IMR-90 (cell line): ENCODE measurements around the gene PARK7. TPM values are rescaled to one million over a fixed set of nuclear protein-coding genes. Genes with fewer than 3 reads are reported as not detected.
A peak's percentile ranks its signal among the peaks of the same experiment; 100 is the strongest.

Experiments used
- ATAC-seq: fragments of 200-7000 bp; cut with Tn5 transposase; 2 replicates; pipeline ENCODE4 v1.9.1; 2020; ENCODE audit warnings: low read depth, mild to moderate bottlenecking, moderate library complexity
- BruUV-seq: library from RNA; stranded (reverse); fragments of 400-500 nt; replicated peaks from 2 replicates; lab custom pipeline; 2021; lab: Mats Ljungman, UMichigan
- CTCF ChIA-PET: fragments of 300-600 bp; formaldehyde crosslinking; extraction: SDS; loops from one replicate; lab custom pipeline; 2021; ENCODE audit warnings: antibody characterized with exemption; lab: Yijun Ruan, JAX
- POLR2A ChIA-PET: fragments of 300-600 bp; sonication (Branson Sonifier 250); formaldehyde crosslinking; loops from one replicate; lab custom pipeline; 2022; ENCODE audit warnings: antibody characterized with exemption; ENCODE audit not compliant: unreplicated experiment; lab: Charles Lee
- DNase-seq: peaks from one replicate; pipeline ENCODE4 v3.0.0; 2013
- H2AFZ ChIP-seq: replicated peaks from 2 replicates; pipeline ENCODE3; 2013; ENCODE audit warnings: low read length, mild to moderate bottlenecking; ENCODE audit not compliant: poor library complexity
- H2AK5ac ChIP-seq: 2 replicates; pipeline ENCODE4 v1.6.1; 2013; ENCODE audit warnings: low read depth, low read length, inconsistent platforms
- H2AK9ac ChIP-seq: replicated peaks from 2 replicates; pipeline ENCODE3; 2013; ENCODE audit warnings: mild to moderate bottlenecking, low read depth, low read length, moderate library complexity; ENCODE audit not compliant: poor library complexity
- H2BK120ac ChIP-seq: 2 replicates; pipeline ENCODE4 v1.6.1; 2013; ENCODE audit warnings: low read depth, low read length, inconsistent platforms
- H2BK15ac ChIP-seq: 3 replicates; pipeline ENCODE4 v1.6.1; 2013; ENCODE audit warnings: low read depth, low read length, inconsistent platforms
- H2BK20ac ChIP-seq: 2 replicates; pipeline ENCODE4 v1.6.1; 2013; ENCODE audit warnings: low read depth, mild to moderate bottlenecking, inconsistent platforms, low read length, moderate library complexity
- H2BK5ac ChIP-seq: 2 replicates; pipeline ENCODE4 v1.6.1; 2013; ENCODE audit warnings: mild to moderate bottlenecking, low read depth, low read length, inconsistent platforms; ENCODE audit not compliant: poor library complexity, severe bottlenecking
- H3K14ac ChIP-seq: replicated peaks from 2 replicates; pipeline ENCODE4 v1.6.1; 2013; ENCODE audit warnings: low read depth, low read length, inconsistent platforms
- H3K18ac ChIP-seq: 2 replicates; pipeline ENCODE4 v1.6.1; 2013; ENCODE audit warnings: low read depth, low read length, control low read depth
- H3K23ac ChIP-seq: 2 replicates; pipeline ENCODE4 v1.6.1; 2013; ENCODE audit warnings: low read depth, low read length, inconsistent platforms
- H3K27ac ChIP-seq: 2 replicates; pipeline ENCODE4 v1.5.1; 2013; ENCODE audit warnings: mild to moderate bottlenecking, control low read depth, low read length; ENCODE audit not compliant: insufficient read depth
- H3K27me3 ChIP-seq: 2 replicates; pipeline ENCODE4 v1.6.1; 2013; ENCODE audit warnings: low read length; ENCODE audit not compliant: control insufficient read depth, insufficient read depth
- H3K36me3 ChIP-seq: 2 replicates; pipeline ENCODE4 v1.6.1; 2013; ENCODE audit warnings: low read length, mixed read lengths; ENCODE audit not compliant: control insufficient read depth, insufficient read depth
- H3K4ac ChIP-seq: 2 replicates; pipeline ENCODE4 v1.6.1; 2013; ENCODE audit warnings: low read depth, low read length, inconsistent platforms
- H3K4me1 ChIP-seq: 2 replicates; pipeline ENCODE4 v1.6.1; 2013; ENCODE audit warnings: low read length, mixed read lengths; ENCODE audit not compliant: control insufficient read depth, insufficient read depth
- H3K4me2 ChIP-seq: 2 replicates; pipeline ENCODE4 v1.6.1; 2013; ENCODE audit warnings: low read depth, mild to moderate bottlenecking, control low read depth, low read length, moderate library complexity
- H3K4me3 ChIP-seq: 2 replicates; pipeline ENCODE4 v1.5.1; 2013; ENCODE audit warnings: low read depth, mild to moderate bottlenecking, control low read depth, low read length, moderate library complexity; ENCODE audit not compliant: insufficient read depth
- H3K56ac ChIP-seq: 2 replicates; pipeline ENCODE4 v1.6.1; 2013; ENCODE audit warnings: low read length, inconsistent platforms; ENCODE audit not compliant: insufficient read depth; ENCODE audit errors: extremely low read depth
- H3K79me1 ChIP-seq, 2 experiments: 2 replicates each; pipeline ENCODE4 v1.6.1; 2013; ENCODE audit warnings: low read length in 2 of 2, inconsistent platforms in 1 of 2, low read depth in 1 of 2
- H3K9ac ChIP-seq: 2 replicates; pipeline ENCODE4 v1.6.1; 2013; ENCODE audit warnings: low read depth, low read length, control low read depth
- H3K9me1 ChIP-seq: 2 replicates; pipeline ENCODE4 v1.6.1; 2013; ENCODE audit warnings: low read length, inconsistent platforms; ENCODE audit not compliant: insufficient read depth
- H3K9me3 ChIP-seq: 2 replicates; pipeline ENCODE4 v1.6.1; 2013; ENCODE audit warnings: low read length; ENCODE audit not compliant: control insufficient read depth, insufficient read depth
- H4K20me1 ChIP-seq: 2 replicates; pipeline ENCODE4 v1.6.1; 2013; ENCODE audit warnings: low read length, inconsistent platforms; ENCODE audit not compliant: insufficient read depth
- H4K5ac ChIP-seq: 2 replicates; pipeline ENCODE4 v1.6.1; 2013; ENCODE audit warnings: mild to moderate bottlenecking, low read depth, low read length, control low read depth
- H4K8ac ChIP-seq, 2 experiments: 2 replicates each; pipeline ENCODE4 v1.6.1; 2013; ENCODE audit warnings: low read depth in 2 of 2, low read length in 2 of 2, control low read depth in 1 of 2, inconsistent platforms in 1 of 2
- H4K91ac ChIP-seq: 2 replicates; pipeline ENCODE4 v1.6.1; 2013; ENCODE audit warnings: low read depth, low read length, inconsistent platforms; ENCODE audit not compliant: insufficient read depth
- CHD1 ChIP-seq: IDR thresholded peaks from 2 replicates; pipeline ENCODE4 v1.6.1; 2012; ENCODE audit warnings: low read depth, low read length, improper control_type of control experiment
- FOS ChIP-seq: fragments of 150-350 bp; IDR thresholded peaks from 2 replicates; pipeline ENCODE4 v1.6.1; 2016; ENCODE audit warnings: low read depth, low read length
- MAFK ChIP-seq: IDR thresholded peaks from 2 replicates; pipeline ENCODE4 v1.6.1; 2012; ENCODE audit warnings: low read depth, low read length, improper control_type of control experiment
- MAZ ChIP-seq: IDR thresholded peaks from 2 replicates; pipeline ENCODE4 v1.6.1; 2012; ENCODE audit warnings: low read depth, mild to moderate bottlenecking, low read length, improper control_type of control experiment, moderate library complexity, borderline replicate concordance
- MXI1 ChIP-seq: IDR thresholded peaks from 2 replicates; pipeline ENCODE4 v1.6.1; 2012; ENCODE audit warnings: low read depth, mild to moderate bottlenecking, low read length, moderate library complexity, borderline replicate concordance
- NFE2L2 ChIP-seq: fragments of 150-350 bp; IDR thresholded peaks from 2 replicates; pipeline ENCODE4 v1.6.1; 2016; ENCODE audit warnings: low read depth, mild to moderate bottlenecking, low read length
- RAD21 ChIP-seq: IDR thresholded peaks from 2 replicates; pipeline ENCODE4 v1.6.1; 2012; ENCODE audit warnings: low read length, improper control_type of control experiment
- RCOR1 ChIP-seq: IDR thresholded peaks from 2 replicates; pipeline ENCODE4 v1.6.1; 2012; ENCODE audit warnings: mild to moderate bottlenecking, low read length, improper control_type of control experiment; ENCODE audit not compliant: insufficient replicate concordance
- RFX5 ChIP-seq: IDR thresholded peaks from 2 replicates; pipeline ENCODE4 v1.8.0; 2012; ENCODE audit warnings: low read depth, mild to moderate bottlenecking, low read length, moderate library complexity
- SMC3 ChIP-seq: fragments of 150-350 bp; IDR thresholded peaks from 2 replicates; pipeline ENCODE4 v1.6.1; 2016; ENCODE audit warnings: low read depth, mild to moderate bottlenecking, antibody characterized with exemption, low read length, moderate library complexity
- WGBS, 2 experiments: methylation state at CpG; one replicate each; pipeline versions ENCODE4 v1.1.5 to v1.1.7; 2013; ENCODE audit warnings: missing lambda C conversion rate in 2 of 2; ENCODE audit not compliant: insufficient read length in 1 of 2; ENCODE audit errors: extremely low coverage in 2 of 2; 5-methylcytosine and 5-hydroxymethylcytosine counted together
- dilution Hi-C: fragments of 300-500 bp; cut with HindIII; formaldehyde crosslinking; loops from one replicate; pipeline ENCODE4 v1.14.3; 2018; ENCODE audit warnings: low sequenced_read_pairs; ENCODE audit not compliant: unreplicated experiment
- in situ Hi-C: fragments of 300-500 bp; cut with MboI; formaldehyde crosslinking; loops from 3 replicates; pipeline ENCODE4 v1.14.3; 2019; ENCODE audit warnings: low sequenced_read_pairs, inconsistent platforms, mixed read lengths
- intact Hi-C: fragments of 100-400 bp; cut with micrococcal nuclease; formaldehyde crosslinking; loops from 2 replicates; pipeline ENCODE4 v1.10.0; 2022
- polyA plus RNA-seq, 3 experiments: library from polyadenylated mRNA; depleted of rRNA; stranded (reverse); fragments of >200 nt; gene quantifications; 2 replicates each; pipeline ENCODE4 v1.2.3, GENCODE V29; 2012; ENCODE audit warnings: low replicate concordance in 1 of 3
- total RNA-seq: library from RNA; depleted of rRNA; stranded (reverse); fragments of >200 nt; gene quantifications from 2 replicates; pipeline ENCODE4 v1.2.3, GENCODE V29; 2012
- TF ChIP-seq, protein P1 (sequence below): fragments of 150-350 bp; IDR thresholded peaks from 2 replicates; pipeline ENCODE4 v1.6.1; 2016; ENCODE audit warnings: low read depth, mild to moderate bottlenecking, low read length, moderate library complexity, borderline replicate concordance
- TF ChIP-seq, protein P2 (sequence below): fragments of 150-350 bp; IDR thresholded peaks from 2 replicates; pipeline ENCODE4 v1.6.1; 2017; ENCODE audit warnings: mild to moderate bottlenecking, antibody characterized with exemption, low read length, low read depth

PARK7 gene
- total and polyA plus RNA-seq, 2 of the 4 experiments (the other 2 are of a cell fraction): 207 to 357 TPM

DNA sequence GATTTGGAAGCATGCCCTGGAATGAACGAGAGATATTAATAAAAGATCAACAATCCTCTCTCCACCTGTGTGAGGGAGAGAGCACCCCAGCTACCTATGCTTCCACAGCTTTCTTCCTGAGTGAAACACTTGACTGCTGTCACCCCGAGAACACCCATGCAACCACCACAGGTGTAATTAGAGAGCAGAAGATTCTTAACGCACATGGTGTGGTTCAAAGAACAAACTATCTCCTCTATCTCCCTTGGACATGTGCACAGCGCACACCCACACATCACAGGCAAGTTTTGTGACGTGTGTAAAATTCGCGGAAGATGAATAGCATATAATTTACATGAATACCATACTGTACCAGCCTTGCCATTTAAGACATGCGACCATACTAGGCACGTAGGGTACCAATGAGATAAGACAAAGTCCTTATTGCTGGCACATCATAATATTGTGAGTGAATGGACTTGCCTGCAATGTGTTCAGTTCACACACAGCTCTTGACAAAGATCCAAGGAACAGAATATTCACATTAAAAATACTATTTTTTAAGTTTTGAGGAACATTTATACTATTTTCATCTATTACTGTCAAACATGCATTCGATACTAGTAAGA lies 53.0 kb downstream of the PARK7 start (continued):
- TF ChIP-seq MAFK: no peak

DNA sequence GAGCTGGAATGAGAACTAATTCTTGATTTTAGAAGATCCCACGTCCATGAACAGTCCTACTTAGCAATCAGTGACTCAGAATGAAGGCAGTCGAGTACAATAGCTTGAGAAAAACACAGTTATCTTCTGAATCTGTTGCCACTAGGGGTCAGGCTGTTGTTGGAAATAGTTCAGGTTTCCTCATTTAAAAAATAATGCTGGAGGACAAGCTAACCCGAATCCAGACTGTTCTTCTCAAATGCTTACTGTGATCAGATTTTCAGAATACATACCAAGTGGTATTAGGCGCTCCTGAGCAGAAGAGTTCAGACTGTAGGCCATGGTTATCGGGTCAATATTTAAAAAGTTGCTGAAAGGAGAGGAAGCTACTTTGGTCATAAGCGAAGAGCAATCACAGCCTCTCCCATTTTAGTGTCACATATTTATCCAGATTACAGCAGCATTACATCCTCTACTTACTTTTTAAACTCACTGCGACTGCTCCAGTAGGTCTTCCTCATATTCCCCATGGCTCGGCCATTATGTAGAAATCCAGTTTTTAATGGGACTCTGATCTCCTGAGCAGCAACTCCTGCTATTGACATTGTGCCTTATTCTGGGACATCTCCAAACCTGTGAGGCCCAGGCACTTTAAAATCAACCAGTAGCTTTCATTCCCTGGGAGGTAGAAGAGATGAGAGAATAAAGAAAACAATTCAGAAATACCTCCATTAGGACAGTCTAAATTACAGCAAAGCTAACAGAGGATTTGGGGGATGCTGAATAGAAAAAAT lies 53.7 kb downstream of the PARK7 start:
- Histone ChIP-seq H3K4me3 (no peak overlapping the region), H4K8ac (peak overlapping the region in 1 of 2 experiments; percentile 24; a peak in 1 of 4 replicates), H3K4me1 (peaks cover 20% of the 10 kb centered on the region), H4K91ac (no peak overlapping the region), H4K20me1 (peaks cover 85% of the 10 kb centered on the region), H4K5ac (no peak overlapping the region), H3K23ac (peak overlapping the region; percentile 29; the same call in 1 of the 2 replicates), H3K9me3 (no peaks in the 10 kb centered on the region), H3K79me1 (peaks cover 36 to 84% of the 10 kb centered on the region in 2 experiments), H2AK9ac (no peak overlapping the region), H3K4ac (peak overlapping the region; percentile 30; the same call in 1 of the 2 replicates), H3K14ac (peak overlapping the region; percentile 16; the same call in 1 of the 2 replicates), H2BK15ac (no peak overlapping the region), H2BK5ac (peak overlapping the region; percentile 59), H2AFZ (no peak overlapping the region), H2BK120ac (no peak overlapping the region), H3K18ac (peak overlapping the region; percentile 51; the same call in 1 of the 2 replicates), H3K56ac (no peak overlapping the region; the same call in 1 of the 2 replicates), H3K27ac (peak overlapping the region; percentile 58; the same call in 1 of the 2 replicates), H2BK20ac (no peak overlapping the region), H3K9me1 (peaks cover 6% of the 10 kb centered on the region; the same call in 1 of the 2 replicates), H3K27me3 (no peaks in the 10 kb centered on the region), H3K9ac (peak overlapping the region; percentile 7; the same call in 1 of the 2 replicates), H2AK5ac (no peak overlapping the region), H3K36me3 (peaks cover 37% of the 10 kb centered on the region), H3K4me2 (peak overlapping the region; percentile 9)
- in situ Hi-C loops (loop anchor here (5.0 kb wide), 2 partner anchors 38 to 297 kb away; no protein-coding TSS in a partner anchor), dilution Hi-C loops (loop anchor here (25.0 kb wide), 1 partner anchor 297 kb away; the partner anchor contains the start of gene SLC45A1), intact Hi-C loops (loop anchor here (1.0 kb wide), 3 partner anchors 33 to 334 kb away; no protein-coding TSS in a partner anchor)
- ChIA-PET CTCF (interaction anchor here (0.5 to 6.7 kb wide), 18 partner anchors 8 to 334 kb away, joined by 3 to 27 read pairs (median 3); no protein-coding TSS in a partner anchor), POLR2A (no interaction called here)
- ATAC-seq (peak; percentile 73), DNase-seq (peak; percentile 89)
- WGBS, 2 experiments: no CpG with 5 or more reads among the region's 8 CpGs
- no TSS peak for BruUV-seq
- TF ChIP-seq NFE2L2 (no peak), MAFK (no peak), FOS (no peak), RAD21 (peak; percentile 64), RCOR1 (no peak), MAZ (no peak), RFX5 (no peak), MXI1 (no peak), SMC3 (peak; percentile 67), CHD1 (no peak)
- TF ChIP-seq, protein P1, sequence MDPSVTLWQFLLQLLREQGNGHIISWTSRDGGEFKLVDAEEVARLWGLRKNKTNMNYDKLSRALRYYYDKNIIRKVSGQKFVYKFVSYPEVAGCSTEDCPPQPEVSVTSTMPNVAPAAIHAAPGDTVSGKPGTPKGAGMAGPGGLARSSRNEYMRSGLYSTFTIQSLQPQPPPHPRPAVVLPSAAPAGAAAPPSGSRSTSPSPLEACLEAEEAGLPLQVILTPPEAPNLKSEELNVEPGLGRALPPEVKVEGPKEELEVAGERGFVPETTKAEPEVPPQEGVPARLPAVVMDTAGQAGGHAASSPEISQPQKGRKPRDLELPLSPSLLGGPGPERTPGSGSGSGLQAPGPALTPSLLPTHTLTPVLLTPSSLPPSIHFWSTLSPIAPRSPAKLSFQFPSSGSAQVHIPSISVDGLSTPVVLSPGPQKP: no peak
- TF ChIP-seq, protein P2, sequence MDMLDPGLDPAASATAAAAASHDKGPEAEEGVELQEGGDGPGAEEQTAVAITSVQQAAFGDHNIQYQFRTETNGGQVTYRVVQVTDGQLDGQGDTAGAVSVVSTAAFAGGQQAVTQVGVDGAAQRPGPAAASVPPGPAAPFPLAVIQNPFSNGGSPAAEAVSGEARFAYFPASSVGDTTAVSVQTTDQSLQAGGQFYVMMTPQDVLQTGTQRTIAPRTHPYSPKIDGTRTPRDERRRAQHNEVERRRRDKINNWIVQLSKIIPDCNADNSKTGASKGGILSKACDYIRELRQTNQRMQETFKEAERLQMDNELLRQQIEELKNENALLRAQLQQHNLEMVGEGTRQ: no peak
